Stimulated activated effector memory CD8-positive, alpha-beta T cell treated with anti-CD3 and anti-CD28 coated beads, Interleukin-12 subunit alpha, Interleukin-12 subunit beta, amount 100 ng/mL, for 72 hours (primary cell): Measurements from ENCODE around the gene DPP4.
"Not testable (repeated sequence)": the region's sequence is repeated elsewhere in the genome, so short reads cannot be mapped to it uniquely, and the experiment has no call there.

Source experiments
- ATAC-seq: fragments of 150-1000 bp; cut with Tn5 transposase; 2 replicates; pipeline ENCODE4 v1.10.0; 2021
- DNase-seq, 2 donors: peaks; one replicate each; pipeline ENCODE4 v3.0.0; 2021 to 2022; ENCODE audit warnings: low spot score in 2 of 2
- H3K27ac Mint-ChIP-seq: one replicate; pipeline ENCODE4 v1.8.0; 2022; ENCODE audit warnings: mild to moderate bottlenecking, mixed read lengths
- H3K36me3 Mint-ChIP-seq: one replicate; pipeline ENCODE4 v1.8.0; 2022; ENCODE audit warnings: mild to moderate bottlenecking, mixed read lengths
- H3K4me1 Mint-ChIP-seq: one replicate; pipeline ENCODE4 v1.8.0; 2022; ENCODE audit warnings: mixed read lengths
- H3K4me3 Mint-ChIP-seq: one replicate; pipeline ENCODE4 v1.8.0; 2022; ENCODE audit warnings: mild to moderate bottlenecking, mixed read lengths
- H3K9me3 Mint-ChIP-seq: one replicate; pipeline ENCODE4 v1.8.0; 2022; ENCODE audit warnings: mixed read lengths

Gene DPP4

DNA sequence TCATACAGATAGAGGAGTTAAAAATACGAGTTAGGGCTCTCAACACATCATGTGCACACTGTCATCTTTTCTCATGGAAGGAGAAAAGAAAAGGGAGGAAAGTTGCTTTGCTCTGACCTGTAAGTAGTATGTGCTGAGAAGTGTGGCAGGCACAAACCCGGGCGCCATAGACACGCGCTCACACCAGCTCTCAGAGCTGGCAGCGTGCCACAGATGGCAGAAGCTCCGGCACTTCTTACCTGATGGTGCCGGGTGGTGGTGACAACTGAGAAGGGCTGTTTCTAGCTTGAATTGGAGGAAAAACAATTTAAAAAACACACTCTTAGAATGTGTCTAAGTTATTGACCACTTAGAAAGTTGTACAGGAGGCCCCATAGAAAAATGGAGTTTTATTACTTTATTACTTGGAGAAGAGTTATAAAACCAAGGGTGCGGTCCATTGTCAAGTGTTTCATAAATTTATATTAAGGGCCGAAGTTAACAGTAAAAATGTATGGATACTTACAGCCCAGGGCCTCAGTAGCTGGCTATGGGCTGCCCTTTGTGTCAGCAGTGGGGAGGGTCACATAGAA lies 92.2 kb downstream of the DPP4 start:
- DNase-seq = no peak
- Mint-ChIP-seq H3K27ac (peak overlapping the region; percentile 80), H3K9me3 (no peaks in the 10 kb centered on the region), H3K4me3 (peak overlapping the region; percentile 17), H3K4me1 (peaks cover 43% of the 10 kb centered on the region), H3K36me3 (peaks cover 55% of the 10 kb centered on the region)
- ATAC-seq = no peak

GRCh38 chr2:161980976-161981375 lies 93.0 kb downstream of the DPP4 start:
- peak overlapping the region; percentile 80 for H3K27ac Mint-ChIP-seq
- no peaks in the 10 kb centered on the region for H3K9me3 Mint-ChIP-seq
- peaks cover 49% of the 10 kb centered on the region for H3K4me1 Mint-ChIP-seq
- H3K36me3 Mint-ChIP-seq = peaks cover 58% of the 10 kb centered on the region
- ATAC-seq (peak; percentile 77), DNase-seq (no peak)
- H3K4me3 Mint-ChIP-seq = peak overlapping the region; percentile 17

GRCh38 chr2:161979490-161979889 lies 94.5 kb downstream of the DPP4 start:
- ATAC-seq (peak; percentile 52), DNase-seq (no peak)
- peaks cover 57% of the 10 kb centered on the region for H3K4me1 Mint-ChIP-seq
- H3K9me3 Mint-ChIP-seq = no peaks in the 10 kb centered on the region
- H3K36me3 Mint-ChIP-seq = peaks cover 64% of the 10 kb centered on the region
- H3K27ac Mint-ChIP-seq = peak overlapping the region; percentile 89
- peak overlapping the region; percentile 25 for H3K4me3 Mint-ChIP-seq

DNA sequence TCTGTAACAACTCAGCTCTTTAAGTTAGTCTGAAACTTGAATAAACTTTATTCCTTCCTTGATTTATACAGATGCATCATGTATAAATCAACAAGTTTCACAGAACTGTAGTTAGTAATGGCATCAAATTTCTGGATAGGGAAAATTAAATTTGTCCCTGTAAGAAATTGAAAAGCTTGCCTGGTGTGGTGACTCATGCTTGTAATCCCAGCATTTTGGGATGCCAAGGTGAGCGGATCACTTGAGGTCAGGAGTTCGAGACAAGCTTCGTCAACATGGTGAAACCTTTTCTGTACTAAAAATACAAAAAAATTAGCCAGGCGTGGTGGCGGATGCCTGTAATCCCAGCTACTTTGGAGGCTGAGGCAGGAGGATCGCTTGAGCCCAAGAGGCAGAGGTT lies 96.1 kb downstream of the DPP4 start:
- Mint-ChIP-seq H3K27ac (peak overlapping the region; percentile 89), H3K4me3 (peak overlapping the region; percentile 25), H3K4me1 (peaks cover 56% of the 10 kb centered on the region), H3K36me3 (peaks cover 63% of the 10 kb centered on the region)
- H3K9me3 Mint-ChIP-seq, DNase-seq, ATAC-seq: not testable (repeated sequence)

DNA sequence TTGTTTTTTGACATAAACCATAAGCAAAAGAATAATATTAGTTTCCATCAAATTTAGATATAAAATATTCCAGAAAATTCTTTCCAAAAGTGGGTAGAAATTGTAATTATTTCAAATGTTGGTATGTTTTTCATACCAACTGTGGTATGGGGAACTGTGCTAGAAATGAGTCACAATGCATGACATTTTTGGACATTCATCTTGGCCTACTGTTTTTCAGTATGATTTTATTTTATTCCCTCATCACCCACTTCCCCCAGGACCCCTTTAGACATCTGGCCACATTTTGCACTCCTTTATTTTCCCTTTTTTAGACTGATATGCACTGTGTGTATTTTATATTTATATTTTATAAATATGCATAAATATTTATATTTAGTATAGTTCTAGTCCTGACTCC lies 97.1 kb downstream of the DPP4 start:
- peaks cover 63% of the 10 kb centered on the region for H3K36me3 Mint-ChIP-seq
- H3K4me1 Mint-ChIP-seq = peaks cover 56% of the 10 kb centered on the region
- DNase-seq (no peak), ATAC-seq (peak; percentile 55)
- peak overlapping the region; percentile 89 for H3K27ac Mint-ChIP-seq
- peak overlapping the region; percentile 25 for H3K4me3 Mint-ChIP-seq
- no peaks in the 10 kb centered on the region for H3K9me3 Mint-ChIP-seq

GRCh38 chr2:161976295-161976694 lies 97.7 kb downstream of the DPP4 start:
- no peak for DNase-seq
- Mint-ChIP-seq H3K27ac (peak overlapping the region; percentile 89), H3K4me3 (peak overlapping the region; percentile 33)

GRCh38 chr2:161975813-161976160 lies 98.2 kb downstream of the DPP4 start:
- H3K4me1 Mint-ChIP-seq = peaks cover 56% of the 10 kb centered on the region
- H3K27ac Mint-ChIP-seq = peak overlapping the region; percentile 89
- no peaks in the 10 kb centered on the region for H3K9me3 Mint-ChIP-seq
- H3K4me3 Mint-ChIP-seq = peak overlapping the region; percentile 33
- DNase-seq (no peak), ATAC-seq (no peak)
- H3K36me3 Mint-ChIP-seq = peaks cover 64% of the 10 kb centered on the region

More at GRCh38 chr2:161976295-161976694, 97.7 kb downstream of the DPP4 start:
- no peak for ATAC-seq
- Mint-ChIP-seq H3K36me3 (peaks cover 61% of the 10 kb centered on the region), H3K4me1 (peaks cover 56% of the 10 kb centered on the region), H3K9me3 (no peaks in the 10 kb centered on the region)

GRCh38 chr2:161975062-161975812 lies 98.8 kb downstream of the DPP4 start:
- Mint-ChIP-seq H3K9me3 (no peaks in the 10 kb centered on the region), H3K36me3 (peaks cover 67% of the 10 kb centered on the region), H3K4me3 (peak overlapping the region; percentile 33), H3K27ac (peak overlapping the region; percentile 89), H3K4me1 (peaks cover 58% of the 10 kb centered on the region)
- DNase-seq = no peak
- no peak for ATAC-seq

DNA sequence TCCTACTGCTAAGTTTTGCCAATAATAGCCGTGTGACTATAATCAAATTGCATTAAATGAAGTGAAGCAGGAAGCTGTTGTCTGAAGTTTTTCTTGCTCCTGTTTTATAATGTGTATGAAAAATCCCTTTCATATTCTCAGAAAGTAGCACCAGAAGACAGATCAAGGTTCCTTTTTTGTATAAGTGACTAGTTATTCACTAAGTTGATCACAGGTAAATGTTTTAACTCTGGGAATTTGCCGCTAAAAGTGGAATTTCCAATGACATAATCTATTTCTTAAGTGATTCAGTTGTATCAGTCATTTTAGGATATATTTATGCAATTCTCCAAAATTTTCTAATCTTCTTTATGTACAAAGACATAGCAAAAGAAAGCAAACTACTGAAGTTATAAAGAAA lies 99.6 kb downstream of the DPP4 start:
- peaks cover 71% of the 10 kb centered on the region for H3K36me3 Mint-ChIP-seq
- H3K9me3 Mint-ChIP-seq = no peaks in the 10 kb centered on the region
- no peak for ATAC-seq
- no peak for DNase-seq
- peaks cover 54% of the 10 kb centered on the region for H3K4me1 Mint-ChIP-seq
- no peak overlapping the region for H3K4me3 Mint-ChIP-seq
- H3K27ac Mint-ChIP-seq = peak overlapping the region; percentile 89

- Mint-ChIP-seq H3K4me3 (no peak overlapping the region), H3K9me3 (no peaks in the 10 kb centered on the region), H3K36me3 (peaks cover 66% of the 10 kb centered on the region), H3K4me1 (peaks cover 53% of the 10 kb centered on the region), H3K27ac (peak overlapping the region; percentile 83)
- ATAC-seq (no peak), DNase-seq (no peak)
Observed at GRCh38 chr2:161972866-161973265, 101.1 kb downstream of the DPP4 start.

DNA sequence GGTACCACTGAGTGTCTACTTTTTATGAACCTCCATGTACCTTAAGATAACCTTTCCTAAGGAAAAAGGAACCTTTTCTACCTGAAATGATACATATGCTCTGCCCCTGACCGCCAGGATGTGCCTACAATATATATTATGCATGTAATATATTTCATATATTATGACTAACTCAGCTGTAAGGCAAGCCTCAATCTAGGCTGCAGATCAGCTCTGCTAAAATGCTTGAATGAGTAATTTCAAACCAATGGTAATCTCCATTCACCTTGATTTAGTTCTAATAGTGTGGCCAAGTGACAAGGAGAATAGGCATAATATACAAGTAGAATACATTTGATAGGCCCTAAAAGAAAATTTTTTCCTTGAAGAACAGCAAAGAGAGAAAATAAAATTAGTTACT lies 101.8 kb downstream of the DPP4 start:
- H3K4me3 Mint-ChIP-seq = peak overlapping the region; percentile 36
- peak overlapping the region; percentile 83 for H3K27ac Mint-ChIP-seq
- H3K4me1 Mint-ChIP-seq = peaks cover 54% of the 10 kb centered on the region
- DNase-seq = no peak
- no peaks in the 10 kb centered on the region for H3K9me3 Mint-ChIP-seq
- H3K36me3 Mint-ChIP-seq = peaks cover 66% of the 10 kb centered on the region
- ATAC-seq = peak; percentile 88

DNA sequence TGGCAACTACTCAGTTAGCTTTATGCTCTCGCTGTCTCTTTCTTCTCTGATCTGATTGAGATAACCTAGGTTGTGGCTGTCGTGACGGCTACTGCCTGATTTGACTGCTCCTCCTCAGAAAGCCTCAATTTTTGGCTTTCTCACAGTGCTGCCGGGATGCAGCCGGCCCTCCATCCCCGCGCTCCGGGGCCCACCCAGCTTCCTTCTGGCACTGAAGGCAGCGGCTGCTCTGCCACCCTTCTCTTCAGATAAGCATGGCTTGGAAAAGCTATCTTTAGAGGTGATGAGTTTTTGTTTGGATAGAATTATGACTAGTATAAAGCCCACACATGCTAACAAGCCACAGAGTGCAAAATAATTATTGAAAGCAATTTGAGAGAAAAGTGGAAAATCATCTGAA lies 102.5 kb downstream of the DPP4 start:
- H3K4me3 Mint-ChIP-seq = peak overlapping the region; percentile 36
- H3K36me3 Mint-ChIP-seq = peaks cover 66% of the 10 kb centered on the region
- peak; percentile 42 for ATAC-seq
- peak overlapping the region; percentile 83 for H3K27ac Mint-ChIP-seq
- H3K9me3 Mint-ChIP-seq = no peaks in the 10 kb centered on the region
- H3K4me1 Mint-ChIP-seq = peaks cover 56% of the 10 kb centered on the region
- no peak for DNase-seq

- no peak overlapping the region for H3K4me3 Mint-ChIP-seq
- no peak for DNase-seq
- no peak for ATAC-seq
- no peaks in the 10 kb centered on the region for H3K9me3 Mint-ChIP-seq
- peaks cover 49% of the 10 kb centered on the region for H3K4me1 Mint-ChIP-seq
- peak overlapping the region; percentile 83 for H3K27ac Mint-ChIP-seq
- peaks cover 73% of the 10 kb centered on the region for H3K36me3 Mint-ChIP-seq
Observed at GRCh38 chr2:161969159-161969558, 104.9 kb downstream of the DPP4 start.

DNA sequence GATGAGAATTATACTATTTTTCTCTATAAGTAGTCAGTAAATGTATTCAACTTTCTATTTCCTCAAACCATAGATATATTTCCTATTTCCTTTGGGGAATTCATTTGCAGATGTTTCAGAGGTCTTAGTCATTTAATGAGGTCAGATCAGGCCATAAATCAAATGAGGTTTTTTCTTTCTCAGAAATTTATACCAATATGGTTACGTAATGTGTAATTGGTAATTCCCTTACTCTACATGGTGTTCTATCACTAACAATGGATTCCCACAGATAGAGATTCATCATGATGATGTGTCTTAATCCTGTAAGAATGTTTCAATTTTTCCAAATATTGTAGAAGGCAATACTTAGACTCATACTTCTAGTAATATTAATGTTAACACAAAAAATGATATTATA lies 108.0 kb downstream of the DPP4 start:
- H3K4me3 Mint-ChIP-seq = no peak overlapping the region
- ATAC-seq (peak; percentile 92), DNase-seq (no peak)
- peaks cover 2% of the 10 kb centered on the region for H3K9me3 Mint-ChIP-seq
- peaks cover 70% of the 10 kb centered on the region for H3K36me3 Mint-ChIP-seq
- peak overlapping the region; percentile 79 for H3K27ac Mint-ChIP-seq
- H3K4me1 Mint-ChIP-seq = peaks cover 34% of the 10 kb centered on the region

DNA sequence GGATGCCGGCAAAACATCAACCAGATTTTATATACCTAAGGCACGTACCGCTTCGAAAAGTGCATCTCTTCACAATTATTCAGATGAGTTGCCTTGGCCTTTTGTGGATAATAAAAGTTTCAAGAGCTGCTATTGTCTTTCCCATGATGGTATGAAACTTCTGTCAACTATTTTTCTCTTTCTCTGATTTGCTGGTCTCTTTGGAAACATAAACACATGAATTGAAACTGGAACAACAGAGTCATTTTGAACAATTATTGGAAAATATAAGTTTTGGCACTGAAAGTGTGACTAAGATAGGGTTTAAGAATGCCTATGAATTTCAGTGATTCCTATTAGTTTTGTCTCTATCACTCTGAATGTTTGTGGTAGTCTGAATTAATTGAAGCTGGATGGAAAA lies 109.9 kb downstream of the DPP4 start:
- peaks cover 28% of the 10 kb centered on the region for H3K4me1 Mint-ChIP-seq
- peak overlapping the region; percentile 18 for H3K4me3 Mint-ChIP-seq
- H3K36me3 Mint-ChIP-seq = peaks cover 71% of the 10 kb centered on the region
- ATAC-seq = peak; percentile 76
- DNase-seq = no peak
- peaks cover 2% of the 10 kb centered on the region for H3K9me3 Mint-ChIP-seq
- peak overlapping the region; percentile 83 for H3K27ac Mint-ChIP-seq

DNA sequence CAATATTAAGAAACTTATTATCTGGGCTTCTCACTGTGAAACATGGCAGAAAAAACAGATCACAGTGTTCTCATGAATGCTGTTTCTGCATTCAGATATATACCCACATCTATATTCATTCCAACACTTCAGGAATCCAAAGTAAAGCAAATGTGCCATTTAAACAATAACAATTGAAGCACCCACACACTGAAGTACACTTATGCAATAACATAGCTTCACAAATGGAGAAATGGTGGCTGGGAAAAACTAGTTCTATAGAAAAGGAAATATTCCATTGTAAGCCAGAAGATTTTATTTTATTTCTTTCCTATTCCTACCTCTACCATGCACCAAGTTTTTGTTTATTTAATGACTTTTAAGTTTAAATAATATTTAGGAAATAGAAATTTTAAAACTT lies 111.9 kb downstream of the DPP4 start:
- Mint-ChIP-seq H3K9me3 (peaks cover 2% of the 10 kb centered on the region), H3K36me3 (peaks cover 69% of the 10 kb centered on the region), H3K27ac (peak overlapping the region; percentile 26), H3K4me1 (peaks cover 34% of the 10 kb centered on the region), H3K4me3 (no peak overlapping the region)
- no peak for ATAC-seq
- DNase-seq = no peak
